Transverse colon (tissue), 4 donors: ENCODE data around the gene USP24. TPM values are rescaled to one million over a fixed set of nuclear protein-coding genes. Genes with fewer than 3 reads are reported as not detected.

Experiments
- DNase-seq: peaks from one replicate; pipeline ENCODE4 v3.0.0-alpha.2; 2019
- H3K27ac ChIP-seq, 4 donors: fragments of 200-600 bp; sonication (generic); 2 replicates each; pipeline ENCODE4 v1.5.1; 2016 to 2018; ENCODE audit warnings: inconsistent platforms in 4 of 4
- H3K27me3 ChIP-seq: fragments of 200-600 bp; sonication (generic); 2 replicates; pipeline ENCODE4 v1.5.1; 2017; ENCODE audit warnings: inconsistent platforms
- H3K36me3 ChIP-seq, 4 donors: fragments of 200-600 bp; sonication (generic); 2 replicates each; pipeline ENCODE4 v1.5.1; 2017 to 2019; ENCODE audit warnings: inconsistent platforms in 4 of 4
- H3K4me1 ChIP-seq, 4 donors: fragments of 200-600 bp; sonication (generic); 2 replicates each; pipeline ENCODE4 v1.5.1; 2017 to 2020; ENCODE audit warnings: inconsistent platforms in 4 of 4
- H3K4me3 ChIP-seq, 4 donors: fragments of 200-600 bp; sonication (generic); 1 replicate in 1 of 4; 2 replicates in 3 of 4; pipeline versions ENCODE4 v1.5.1 to v1.6.1; 2017 to 2019; ENCODE audit warnings: inconsistent platforms in 4 of 4
- H3K9me3 ChIP-seq, 2 donors: fragments of 200-600 bp; sonication (generic); 2 replicates each; pipeline ENCODE4 v1.5.1; 2017 to 2019; ENCODE audit warnings: inconsistent platforms in 2 of 2
- CTCF ChIP-seq, 5 experiments: fragments of 200-600 bp in 3 of 5; fragments of 450-650 bp in 2 of 5; sonication (generic) in 3 of 5; IDR thresholded peaks; 1 replicate in 2 of 5; 2 replicates in 3 of 5; pipeline ENCODE4 v1.5.1; 2016 to 2017; ENCODE audit warnings: antibody characterized with exemption in 5 of 5, inconsistent platforms in 3 of 5, mild to moderate bottlenecking in 2 of 5, moderate library complexity in 1 of 5
- EP300 ChIP-seq: sonication (generic); formaldehyde crosslinking; IDR thresholded peaks from one replicate; pipeline ENCODE4 v1.6.1; 2017; ENCODE audit warnings: antibody characterized with exemption, low read depth
- POLR2A ChIP-seq: fragments of 450-650 bp; IDR thresholded peaks from one replicate; pipeline ENCODE4 v1.6.1; 2016; ENCODE audit warnings: antibody characterized with exemption, mild to moderate bottlenecking, moderate library complexity
- POLR2AphosphoS5 ChIP-seq, 3 donors: sonication (generic); formaldehyde crosslinking; IDR thresholded peaks; one replicate each; pipeline ENCODE4 v1.6.1; 2016; ENCODE audit warnings: antibody characterized with exemption in 3 of 3
- WGBS, 2 donors: methylation state at CpG; one replicate each; pipeline ENCODE4 v1.1.5; 2018; ENCODE audit warnings: low coverage in 1 of 2; 5-methylcytosine and 5-hydroxymethylcytosine counted together
- in situ Hi-C, 4 donors: fragments of 200-750 bp; cut with MboI; loops; one replicate each; pipeline versions ENCODE4 v1.15.0 to v1.15.1; 2017; ENCODE audit warnings: low sequenced_read_pairs in 3 of 4, low pct_ligation_motif_present in 1 of 4, low pct_unique_long_range_greater_than_20kb in 1 of 4
- intact Hi-C: fragments of 100-400 bp; cut with DNase I; formaldehyde crosslinking; loops from one replicate; pipeline ENCODE4 v1.15.1; 2023; ENCODE audit warnings: low total_unique reads
- total RNA-seq, 4 donors: library from RNA; depleted of rRNA; stranded (reverse); fragments of >200 nt; gene quantifications; one replicate each; pipeline ENCODE4 v1.1.0, GENCODE V29; 2016

The USP24 gene
- total RNA-seq, 4 donors from 2014 or later = 30.7 to 79.4 (median 48.9) TPM

- Histone ChIP-seq H3K9me3 (no peaks in the 10 kb centered on the region), H3K27me3 (no peaks in the 10 kb centered on the region), H3K36me3 (no peaks in the 10 kb centered on the region), H3K27ac (peak overlapping the region; percentile 91 to 97 (median 94)), H3K4me1 (peaks cover 29 to 81% (median 58%) of the 10 kb centered on the region in 4 donors), H3K4me3 (peak overlapping the region; percentile 62 to 94 (median 89))
- in situ Hi-C loops = no loop called here
- TF ChIP-seq CTCF (IDR thresholded peaks at IDR 0.05) (no peak), POLR2A (no peak), EP300 (no peak), POLR2AphosphoS5 (IDR thresholded peaks at IDR 0.05) (no peak)
- 21 to 39% methylated on average over 10 of the region's 10 CpGs for WGBS, 2 donors
- DNase-seq = no peak
- intact Hi-C loops = no loop called here
Measured at GRCh38 chr1:55213151-55213884, 1.8 kb downstream of the USP24 start.

- no peak for TF ChIP-seq POLR2AphosphoS5 (IDR thresholded peaks at IDR 0.05)
- TF ChIP-seq EP300 = no peak
- no peak for TF ChIP-seq CTCF (IDR thresholded peaks at IDR 0.05)
- no peak for TF ChIP-seq POLR2A
- H3K27me3 ChIP-seq = no peaks in the 10 kb centered on the region
- H3K27ac ChIP-seq = peak overlapping the region; percentile 91 to 97 (median 94)
- no peaks in the 10 kb centered on the region for H3K36me3 ChIP-seq
- no peak for DNase-seq
- peak overlapping the region in 1 of 4 donors; percentile 62 for H3K4me3 ChIP-seq
- whole genome bisulfite sequencing, 2 donors = 20 to 36% methylated on average over 6 to 11 of the region's 11 CpGs
- in situ Hi-C loops = no loop called here
- H3K4me1 ChIP-seq = peaks cover 29 to 82% (median 53%) of the 10 kb centered on the region in 4 donors
- intact Hi-C loops = no loop called here
- H3K9me3 ChIP-seq = no peaks in the 10 kb centered on the region
Measured at GRCh38 chr1:55212349-55213150, 2.6 kb downstream of the USP24 start.

GRCh38 chr1:55211863-55212262 lies 3.3 kb downstream of the USP24 start:
- H3K4me1 ChIP-seq = peaks cover 29 to 80% (median 50%) of the 10 kb centered on the region in 4 donors
- H3K27ac ChIP-seq = peak overlapping the region; percentile 91 to 97 (median 94)
- DNase-seq = no peak
- in situ Hi-C loops (no loop called here), intact Hi-C loops (no loop called here)
- 58 to 65% methylated on average over 3 of the region's 3 CpGs for WGBS, 2 donors
- TF ChIP-seq CTCF (IDR thresholded peaks at IDR 0.05) (no peak), POLR2AphosphoS5 (IDR thresholded peaks at IDR 0.05) (no peak)
- H3K27me3 ChIP-seq = no peaks in the 10 kb centered on the region
- peak overlapping the region in 1 of 4 donors; percentile 62 for H3K4me3 ChIP-seq
- H3K9me3 ChIP-seq = no peaks in the 10 kb centered on the region
- H3K36me3 ChIP-seq = no peaks in the 10 kb centered on the region

- Histone ChIP-seq H3K9me3 (no peaks in the 10 kb centered on the region), H3K27ac (peak overlapping the region; percentile 91 to 97 (median 94)), H3K4me1 (peaks cover 29 to 77% (median 49%) of the 10 kb centered on the region in 4 donors), H3K4me3 (peak overlapping the region in 1 of 4 donors; percentile 62), H3K36me3 (no peaks in the 10 kb centered on the region), H3K27me3 (no peaks in the 10 kb centered on the region)
- DNase-seq = no peak
- in situ Hi-C loops (no loop called here), intact Hi-C loops (no loop called here)
- no peak for TF ChIP-seq CTCF (IDR thresholded peaks at IDR 0.05)
- TF ChIP-seq POLR2A = no peak
- WGBS, 2 donors = 16 to 17% methylated on average over 4 of the region's 4 CpGs
Measured at GRCh38 chr1:55210990-55211801, 4.0 kb downstream of the USP24 start.
